Kidney (tissue), 14 donors: ENCODE data around the gene PROC. TPM values are rescaled to one million over a fixed set of nuclear protein-coding genes. Genes with fewer than 3 reads are reported as not detected.

ENCODE experiments used
- DNase-seq, 5 donors: peaks; one replicate each; pipeline ENCODE4 v3.0.0-alpha.2; 2013 to 2020
- FAIRE-seq: peaks from 2 replicates; lab custom pipeline; 2012; peaks lifted over from hg19 to GRCh38; lab: Jason Lieb, UNC
- H3K27ac ChIP-seq, 2 donors: one replicate each; pipeline ENCODE4 v1.7.0; 2013; ENCODE audit warnings: low read depth in 2 of 2, low read length in 2 of 2, inconsistent platforms in 1 of 2
- H3K27me3 ChIP-seq: one replicate; pipeline ENCODE4 v1.7.1; 2013; ENCODE audit warnings: low read length, inconsistent platforms; ENCODE audit not compliant: control insufficient read depth, insufficient read depth
- H3K36me3 ChIP-seq, 3 donors: one replicate each; pipeline versions ENCODE4 v1.7.0 to v1.7.1; 2013; ENCODE audit warnings: low read length in 3 of 3, control low read depth in 1 of 3, inconsistent platforms in 1 of 3; ENCODE audit not compliant: insufficient read depth in 3 of 3, control insufficient read depth in 2 of 3
- H3K4me1 ChIP-seq, 3 donors: one replicate each; pipeline versions ENCODE4 v1.7.0 to v1.7.1; 2013; ENCODE audit warnings: low read length in 3 of 3, inconsistent platforms in 1 of 3, low read depth in 1 of 3; ENCODE audit not compliant: control insufficient read depth in 2 of 3, insufficient read depth in 2 of 3
- H3K4me3 ChIP-seq, 3 donors: one replicate each; pipeline versions ENCODE4 v1.7.0 to v1.8.1; 2013; ENCODE audit warnings: low read length in 3 of 3, control low read depth in 1 of 3, inconsistent platforms in 1 of 3
- H3K9ac ChIP-seq, 3 donors: one replicate each; pipeline versions ENCODE4 v1.7.0 to v1.7.1; 2013; ENCODE audit warnings: low read length in 3 of 3, control low read depth in 1 of 3, inconsistent platforms in 1 of 3
- H3K9me3 ChIP-seq, 3 donors: one replicate each; pipeline versions ENCODE4 v1.7.0 to v1.7.1; 2013; ENCODE audit warnings: low read length in 3 of 3, control low read depth in 1 of 3, inconsistent platforms in 1 of 3; ENCODE audit not compliant: control insufficient read depth in 2 of 3, insufficient read depth in 1 of 3
- intact Hi-C: fragments of 100-400 bp; cut with DNase I; formaldehyde crosslinking; loops from one replicate; pipeline ENCODE4 v1.11.1; 2022
- polyA plus RNA-seq: library from polyadenylated mRNA; stranded (reverse); fragments of 350-450 nt; fragmentation: Illumina TruSeq; extraction: RNeasy Lipid Tissue Mini Kit (QIAGEN cat#74804); gene quantifications from one replicate; pipeline ENCODE4 v1.2.3, GENCODE V29; 2014; ENCODE audit warnings: low read depth, low replicate concordance; ENCODE audit not compliant: insufficient read depth
- total RNA-seq: library from RNA; stranded (reverse); fragmentation: NEBNext Ultra II Directional; extraction: Animal tissue kit (Norgen Biotek cat#: 25700); gene quantifications from one replicate; pipeline ENCODE4 v1.2.1, GENCODE V29; 2021
- TF ChIP-seq, protein P1 (sequence below): IDR thresholded peaks from 3 replicates; pipeline ENCODE4 v1.5.1; 2012; ENCODE audit warnings: mild to moderate bottlenecking, moderate library complexity, borderline replicate concordance; ENCODE audit not compliant: insufficient read depth; ENCODE audit errors: extremely low read depth
- donor health status: control.
- donor health status: control.
- donor health status: control.
- donor health status: control.
- donor health status: control.
- donor health status: DM: yes; HTN: yes; CAD: no.
- donor health status: Normal renal cell carcinoma (clear cell type).

PROC gene
- total and polyA plus RNA-seq, 2 donors from 2014 or later, result 5.9 to 51.0 TPM

DNA sequence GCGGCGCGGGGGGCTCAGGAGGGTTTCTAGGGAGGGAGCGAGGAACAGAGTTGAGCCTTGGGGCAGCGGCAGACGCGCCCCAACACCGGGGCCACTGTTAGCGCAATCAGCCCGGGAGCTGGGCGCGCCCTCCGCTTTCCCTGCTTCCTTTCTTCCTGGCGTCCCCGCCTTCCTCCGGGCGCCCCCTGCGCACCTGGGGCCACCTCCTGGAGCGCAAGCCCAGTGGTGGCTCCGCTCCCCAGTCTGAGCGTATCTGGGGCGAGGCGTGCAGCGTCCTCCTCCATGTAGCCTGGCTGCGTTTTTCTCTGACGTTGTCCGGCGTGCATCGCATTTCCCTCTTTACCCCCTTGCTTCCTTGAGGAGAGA is 5.2 kb downstream of the PROC start:
- TF ChIP-seq, protein P1, sequence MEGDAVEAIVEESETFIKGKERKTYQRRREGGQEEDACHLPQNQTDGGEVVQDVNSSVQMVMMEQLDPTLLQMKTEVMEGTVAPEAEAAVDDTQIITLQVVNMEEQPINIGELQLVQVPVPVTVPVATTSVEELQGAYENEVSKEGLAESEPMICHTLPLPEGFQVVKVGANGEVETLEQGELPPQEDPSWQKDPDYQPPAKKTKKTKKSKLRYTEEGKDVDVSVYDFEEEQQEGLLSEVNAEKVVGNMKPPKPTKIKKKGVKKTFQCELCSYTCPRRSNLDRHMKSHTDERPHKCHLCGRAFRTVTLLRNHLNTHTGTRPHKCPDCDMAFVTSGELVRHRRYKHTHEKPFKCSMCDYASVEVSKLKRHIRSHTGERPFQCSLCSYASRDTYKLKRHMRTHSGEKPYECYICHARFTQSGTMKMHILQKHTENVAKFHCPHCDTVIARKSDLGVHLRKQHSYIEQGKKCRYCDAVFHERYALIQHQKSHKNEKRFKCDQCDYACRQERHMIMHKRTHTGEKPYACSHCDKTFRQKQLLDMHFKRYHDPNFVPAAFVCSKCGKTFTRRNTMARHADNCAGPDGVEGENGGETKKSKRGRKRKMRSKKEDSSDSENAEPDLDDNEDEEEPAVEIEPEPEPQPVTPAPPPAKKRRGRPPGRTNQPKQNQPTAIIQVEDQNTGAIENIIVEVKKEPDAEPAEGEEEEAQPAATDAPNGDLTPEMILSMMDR, result no peak
- H3K36me3 ChIP-seq, result no peaks in the 10 kb centered on the region
- H3K4me3 ChIP-seq, result peak overlapping the region in 2 of 3 donors; percentile 25 to 30
- H3K4me1 ChIP-seq, result peaks cover 0 to 5% (median 0%) of the 10 kb centered on the region in 3 donors
- H3K27ac ChIP-seq, result no peak overlapping the region
- no peaks in the 10 kb centered on the region for H3K9me3 ChIP-seq
- peak in 2 of 5 donors; percentile 25 to 29 for DNase-seq
- H3K27me3 ChIP-seq, result no peaks in the 10 kb centered on the region
- H3K9ac ChIP-seq, result no peak overlapping the region
- intact Hi-C loops, result no loop called here
- FAIRE-seq, result no peak

DNA sequence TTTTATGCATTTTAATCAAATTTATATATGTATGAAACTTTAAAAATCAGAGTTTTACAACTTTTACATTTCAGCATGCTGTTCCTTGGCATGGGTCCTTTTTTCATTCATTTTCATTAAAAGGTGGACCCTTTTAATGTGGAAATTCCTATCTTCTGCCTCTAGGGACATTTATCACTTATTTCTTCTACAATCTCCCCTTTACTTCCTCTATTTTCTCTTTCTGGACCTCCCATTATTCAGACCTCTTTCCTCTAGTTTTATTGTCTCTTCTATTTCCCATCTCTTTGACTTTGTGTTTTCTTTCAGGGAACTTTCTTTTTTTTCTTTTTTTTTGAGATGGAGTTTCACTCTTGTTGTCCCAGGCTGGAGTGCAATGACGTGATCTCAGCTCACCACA is 5.7 kb downstream of the PROC start:
- no peak overlapping the region for H3K9ac ChIP-seq
- H3K27ac ChIP-seq, result no peak overlapping the region
- H3K36me3 ChIP-seq, result no peaks in the 10 kb centered on the region
- intact Hi-C loops, result no loop called here
- FAIRE-seq (no peak), DNase-seq (no peak)
- TF ChIP-seq, protein P1, result no peak
- peak overlapping the region in 2 of 3 donors; percentile 25 to 30 for H3K4me3 ChIP-seq
- no peaks in the 10 kb centered on the region for H3K9me3 ChIP-seq
- peaks cover 0 to 5% (median 0%) of the 10 kb centered on the region in 3 donors for H3K4me1 ChIP-seq
- H3K27me3 ChIP-seq, result no peaks in the 10 kb centered on the region

DNA sequence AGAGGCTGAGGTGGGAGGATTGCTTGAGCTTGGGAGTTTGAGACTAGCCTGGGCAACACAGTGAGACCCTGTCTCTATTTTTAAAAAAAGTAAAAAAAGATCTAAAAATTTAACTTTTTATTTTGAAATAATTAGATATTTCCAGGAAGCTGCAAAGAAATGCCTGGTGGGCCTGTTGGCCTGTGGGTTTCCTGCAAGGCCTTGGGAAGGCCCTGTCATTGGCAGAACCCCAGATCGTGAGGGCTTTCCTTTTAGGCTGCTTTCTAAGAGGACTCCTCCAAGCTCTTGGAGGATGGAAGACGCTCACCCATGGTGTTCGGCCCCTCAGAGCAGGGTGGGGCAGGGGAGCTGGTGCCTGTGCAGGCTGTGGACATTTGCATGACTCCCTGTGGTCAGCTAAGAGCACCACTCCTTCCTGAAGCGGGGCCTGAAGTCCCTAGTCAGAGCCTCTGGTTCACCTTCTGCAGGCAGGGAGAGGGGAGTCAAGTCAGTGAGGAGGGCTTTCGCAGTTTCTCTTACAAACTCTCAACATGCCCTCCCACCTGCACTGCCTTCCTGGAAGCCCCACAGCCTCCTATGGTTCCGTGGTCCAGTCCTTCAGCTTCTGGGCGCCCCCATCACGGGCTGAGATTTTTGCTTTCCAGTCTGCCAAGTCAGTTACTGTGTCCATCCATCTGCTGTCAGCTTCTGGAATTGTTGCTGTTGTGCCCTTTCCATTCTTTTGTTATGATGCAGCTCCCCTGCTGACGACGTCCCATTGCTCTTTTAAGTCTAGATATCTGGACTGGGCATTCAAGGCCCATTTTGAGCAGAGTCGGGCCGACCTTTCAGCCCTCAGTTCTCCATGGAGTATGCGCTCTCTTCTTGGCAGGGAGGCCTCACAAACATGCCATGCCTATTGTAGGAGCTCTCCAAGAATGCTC is 6.6 kb downstream of the PROC start:
- no peaks in the 10 kb centered on the region for H3K36me3 ChIP-seq
- no peak overlapping the region for H3K27ac ChIP-seq
- intact Hi-C loops, result no loop called here
- H3K9me3 ChIP-seq, result no peaks in the 10 kb centered on the region
- H3K4me1 ChIP-seq, result peaks cover 0 to 5% (median 0%) of the 10 kb centered on the region in 3 donors
- no peaks in the 10 kb centered on the region for H3K27me3 ChIP-seq
- no peak for DNase-seq
- FAIRE-seq, result no peak
- TF ChIP-seq, protein P1, result no peak
- H3K9ac ChIP-seq, result no peak overlapping the region
- H3K4me3 ChIP-seq, result no peak overlapping the region
